HG02981 (cell line): ENCODE data around the gene RALBP1.
A peak's percentile ranks its signal among the peaks of the same experiment; 100 is the strongest.
"Not testable (repeated sequence)": the region's sequence is repeated elsewhere in the genome, so short reads cannot be mapped to it uniquely, and the experiment has no call there.

Source experiments
- ATAC-seq: cut with Tn5 transposase; IDR thresholded peaks from one replicate; pipeline ENCODE4 v1.9.1; 2021; ENCODE audit warnings: mild to moderate bottlenecking, moderate library complexity; ENCODE audit not compliant: unreplicated experiment

The RALBP1 gene

DNA sequence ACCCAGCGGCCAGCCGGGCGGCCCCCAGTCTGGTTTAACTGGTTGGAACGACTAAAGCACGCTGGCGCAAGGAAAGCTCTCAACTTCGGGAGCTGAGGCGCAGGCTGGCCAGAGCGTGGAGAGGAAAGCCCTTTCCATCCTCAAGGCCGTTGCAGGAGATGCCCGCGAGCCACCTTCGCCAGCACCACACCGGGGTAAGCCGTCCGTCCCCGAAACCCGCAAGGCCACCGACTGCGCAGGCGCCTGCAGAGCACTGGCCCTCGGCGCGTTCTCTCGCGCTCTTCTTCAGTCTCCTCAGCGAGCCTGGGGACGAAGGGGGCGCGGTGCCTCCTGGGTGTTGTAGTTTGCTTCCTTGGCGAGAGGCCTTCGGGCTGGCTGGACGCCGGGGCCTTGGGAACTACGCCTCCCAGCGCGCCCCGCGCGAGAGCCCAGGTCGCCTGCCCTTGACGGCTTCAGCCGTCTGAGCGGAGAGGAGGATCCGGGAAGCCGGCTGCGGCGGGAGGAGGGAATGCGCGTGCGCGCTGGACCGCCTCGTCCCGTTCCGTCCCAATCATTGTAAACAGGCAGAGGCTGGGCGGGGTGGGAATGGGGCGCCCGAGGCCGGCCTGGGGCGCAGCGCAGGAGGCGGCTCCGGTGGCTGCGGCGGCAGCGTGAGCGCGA, at the start of gene RALBP1:
TSS of gene RALBP1 (plus strand) at position 531 of the 660 bp plus-strand sequence. CDS start 37,533 bp downstream, outside the sequence.
- peak; percentile 94 for ATAC-seq

DNA sequence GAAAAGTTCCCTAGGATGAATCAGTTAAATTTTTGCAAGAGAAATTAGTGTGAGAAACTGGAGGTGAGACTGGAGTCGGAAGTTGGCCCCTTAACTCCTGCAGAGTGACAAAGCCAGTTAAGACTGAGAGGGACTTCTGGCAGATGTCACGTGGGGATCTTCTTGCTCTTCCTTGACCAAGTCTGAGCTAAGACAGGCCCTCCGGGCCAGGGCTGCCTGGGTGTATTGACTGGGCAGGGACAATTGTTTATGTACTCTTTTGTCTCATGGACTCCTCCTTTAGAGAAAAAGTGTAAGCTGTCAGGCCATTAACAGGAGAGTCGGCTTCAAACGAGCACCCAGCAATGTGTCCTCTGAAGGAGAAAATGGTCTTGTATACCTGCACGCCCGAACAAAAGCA, 48.6 kb upstream of the RALBP1 start:
- no peak for ATAC-seq

DNA sequence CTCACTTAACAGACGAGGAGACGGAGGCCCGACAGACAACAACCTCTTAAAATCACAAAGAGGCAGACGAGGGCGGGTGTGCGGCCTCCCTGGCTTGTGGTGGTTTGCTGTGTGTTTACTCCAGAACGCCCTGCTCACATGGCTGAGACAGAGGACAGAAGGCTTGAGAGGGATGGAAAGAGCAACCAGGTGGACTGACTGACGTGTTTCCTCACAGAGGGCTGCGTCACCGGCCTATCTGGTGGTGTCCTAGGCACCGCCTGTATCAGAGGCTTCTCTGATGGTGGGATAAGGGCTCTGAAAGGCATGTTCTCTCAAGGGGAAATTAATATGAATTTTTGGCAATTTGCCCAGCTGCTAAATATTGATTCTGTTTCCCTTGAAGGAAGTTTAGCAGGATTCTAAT, 47.0 kb upstream of the RALBP1 start:
- ATAC-seq: no peak

GRCh38 chr18:9428862-9429661, 46.3 kb upstream of the RALBP1 start:
- ATAC-seq: no peak

DNA sequence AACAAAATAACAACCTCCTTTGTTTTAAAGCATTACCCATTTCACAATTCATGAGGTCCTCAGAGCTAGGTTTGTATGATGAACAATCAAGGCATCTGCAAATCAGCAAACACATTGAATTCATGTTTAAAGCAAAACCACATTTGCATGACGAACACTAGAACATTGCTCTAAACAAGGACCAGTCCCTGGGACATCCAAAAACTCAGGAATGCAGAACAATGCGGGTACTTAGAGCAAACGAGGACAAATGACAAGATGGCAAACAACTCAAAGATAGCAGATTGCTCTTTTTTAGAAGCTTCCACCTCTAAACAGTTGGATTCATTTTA, 45.7 kb upstream of the RALBP1 start:
- ATAC-seq: no peak

- ATAC-seq: not testable (repeated sequence)
These were observed 45.0 kb upstream of the RALBP1 start for GRCh38 chr18:9430315-9430714.

DNA sequence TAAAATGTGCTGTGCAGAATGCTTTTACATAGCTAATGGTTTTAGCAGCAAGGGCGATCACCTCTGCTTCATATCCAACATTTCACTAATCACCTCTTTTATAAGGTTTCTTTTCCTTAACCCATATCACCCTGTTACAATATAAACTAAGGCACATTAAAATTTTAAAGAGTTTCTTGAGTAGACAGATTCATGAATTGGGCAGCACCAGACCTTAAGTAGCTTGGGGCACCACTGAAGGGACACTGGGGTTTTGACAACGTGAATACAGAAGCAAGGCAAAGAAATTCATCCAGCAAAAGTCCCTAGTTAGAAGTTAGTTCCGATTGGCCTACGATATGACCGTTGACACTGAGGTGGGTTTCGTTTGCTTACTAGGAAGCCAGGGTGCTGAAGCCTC, 44.0 kb upstream of the RALBP1 start:
- no peak for ATAC-seq

- not testable (repeated sequence) for ATAC-seq
These were observed 42.2 kb upstream of the RALBP1 start for GRCh38 chr18:9433122-9433521.

DNA sequence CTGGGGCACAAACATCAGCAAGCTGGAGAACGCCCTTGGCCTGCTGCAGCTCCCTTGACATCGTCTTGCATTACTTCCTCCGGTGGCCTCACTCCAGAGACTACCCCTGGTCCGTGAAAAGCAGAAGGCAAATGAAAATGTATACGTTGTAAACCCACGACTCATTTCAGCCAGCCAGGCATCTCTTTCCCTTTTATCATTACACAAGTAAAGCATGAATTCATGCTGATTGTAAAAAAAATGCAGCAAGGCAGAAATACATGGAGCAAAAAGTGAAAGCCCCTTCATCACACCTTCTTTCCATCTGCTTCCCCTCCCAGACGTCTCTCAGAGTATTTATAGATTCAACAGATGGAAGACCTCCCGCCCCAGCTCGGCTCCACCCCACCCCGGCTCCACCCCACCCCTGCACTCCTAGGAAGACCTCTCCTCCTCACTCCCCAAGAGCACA, 41.6 kb upstream of the RALBP1 start:
- no peak for ATAC-seq

DNA sequence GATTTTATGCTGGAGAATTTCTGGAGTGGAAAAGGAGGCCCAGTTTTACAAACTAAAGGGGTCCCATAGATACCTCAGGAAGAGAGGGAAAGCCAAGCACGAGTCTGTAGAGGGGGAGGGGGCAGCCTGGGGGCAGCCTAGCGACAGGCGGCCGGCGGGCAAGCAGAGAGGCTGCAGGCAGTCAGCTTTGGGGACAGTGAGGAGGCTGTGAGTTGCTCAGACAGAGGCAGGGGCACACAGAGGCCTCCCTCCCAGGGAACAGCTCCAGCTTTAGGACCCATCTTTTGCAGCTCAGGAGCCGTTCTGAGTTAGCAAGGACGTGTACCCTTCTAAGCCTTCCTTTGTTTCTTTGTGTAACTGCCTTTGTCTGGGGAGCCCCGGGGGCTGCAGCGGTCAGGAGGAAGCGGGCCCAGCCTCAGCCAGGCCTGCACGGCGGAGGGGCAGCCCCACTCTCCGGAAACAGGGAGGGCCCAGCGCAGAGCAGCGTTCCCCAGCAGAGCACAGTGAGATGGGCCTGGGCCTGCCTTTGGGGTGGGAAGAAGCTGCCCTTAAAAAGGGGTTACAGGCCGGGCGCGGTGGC, 41.1 kb upstream of the RALBP1 start:
- no peak for ATAC-seq

- ATAC-seq: no peak
These were observed 40.3 kb upstream of the RALBP1 start for GRCh38 chr18:9435041-9435440.

DNA sequence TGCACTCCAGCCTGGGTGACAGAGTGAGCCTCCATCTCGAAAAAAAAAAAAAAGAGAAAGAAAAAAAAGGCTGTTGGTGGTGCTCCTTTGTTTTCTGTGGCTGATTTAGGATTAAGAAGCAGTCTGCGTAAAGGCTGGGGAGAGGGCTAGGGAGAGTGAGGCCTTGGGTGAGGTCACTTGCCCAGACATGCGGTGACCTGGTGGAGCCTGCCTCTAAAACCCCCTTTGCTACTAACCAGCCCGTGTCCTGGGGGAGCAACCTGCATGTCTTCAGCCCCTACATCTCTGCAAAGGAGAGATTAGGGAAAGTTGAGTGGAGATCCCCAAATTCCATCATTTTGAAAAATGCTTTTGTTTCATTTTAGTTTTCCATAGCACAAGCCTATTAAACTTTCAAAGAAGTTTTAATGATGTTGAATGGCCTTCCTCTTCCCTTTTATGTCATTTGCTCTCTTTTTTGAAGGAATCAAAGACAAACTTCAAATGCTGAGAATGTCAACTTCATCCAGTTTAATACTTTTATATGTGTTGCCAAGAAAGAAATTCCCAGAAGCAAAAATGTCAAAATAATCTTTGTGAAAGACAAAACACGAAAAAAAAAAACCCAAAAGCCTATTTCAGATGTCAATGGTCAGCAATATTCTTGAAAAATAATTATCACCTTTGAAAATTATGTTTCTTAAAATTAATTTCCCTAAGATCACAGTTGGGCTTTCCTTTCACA, 38.9 kb upstream of the RALBP1 start:
- no peak for ATAC-seq

GRCh38 chr18:9437021-9437437, 38.3 kb upstream of the RALBP1 start:
- ATAC-seq: no peak

GRCh38 chr18:9437672-9438071, 37.6 kb upstream of the RALBP1 start:
- ATAC-seq: no peak

- ATAC-seq: no peak
These were observed 34.3 kb upstream of the RALBP1 start for GRCh38 chr18:9441061-9441460.

- no peak for ATAC-seq
These were observed 30.8 kb upstream of the RALBP1 start for GRCh38 chr18:9444549-9444948.

- no peak for ATAC-seq
These were observed 28.5 kb upstream of the RALBP1 start for GRCh38 chr18:9446839-9447238.

- ATAC-seq: no peak
These were observed 28.0 kb upstream of the RALBP1 start for GRCh38 chr18:9447334-9447733.

GRCh38 chr18:9449600-9450414, 25.5 kb upstream of the RALBP1 start:
- no peak for ATAC-seq

DNA sequence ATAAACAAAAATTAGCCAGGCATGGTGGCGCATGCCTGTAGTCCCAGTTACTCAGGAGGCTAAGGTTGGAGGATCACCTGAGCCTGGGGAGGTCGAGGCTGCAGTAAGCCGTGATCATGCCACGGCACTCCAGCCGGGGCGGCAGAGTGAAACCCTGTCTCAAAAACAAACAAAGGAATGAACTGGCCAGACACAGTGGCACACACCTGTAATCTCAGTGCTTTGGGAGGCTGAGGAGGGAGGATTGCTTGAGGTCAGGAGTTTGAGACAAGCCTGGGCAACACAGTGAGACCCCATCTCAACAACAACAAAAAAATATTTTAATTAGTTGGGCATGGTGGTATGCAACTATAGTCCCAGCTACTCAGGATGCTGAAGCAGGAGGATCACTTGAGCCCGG, 24.4 kb upstream of the RALBP1 start:
- not testable (repeated sequence) for ATAC-seq

DNA sequence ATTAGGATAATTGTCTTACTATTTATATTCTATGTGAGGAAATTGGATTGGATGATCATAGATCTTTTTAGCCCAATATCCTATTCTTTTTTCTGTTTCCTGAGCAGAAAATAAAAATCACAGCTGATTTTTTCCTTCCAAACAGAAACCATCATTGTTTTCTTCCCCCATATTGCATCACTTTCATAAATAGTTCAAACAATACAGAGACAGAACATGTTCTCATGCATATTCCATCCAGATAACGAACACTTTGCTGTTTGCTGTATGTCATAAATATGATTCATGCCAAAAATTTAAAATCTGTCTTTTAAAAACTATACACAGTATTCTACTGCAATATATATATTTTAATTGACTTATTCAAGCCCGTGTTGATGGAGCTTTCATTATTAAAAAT, 22.0 kb upstream of the RALBP1 start:
- no peak for ATAC-seq
